ENCODE data around the gene ATP5F1D.

The ATP5F1D gene

GRCh38 chr19:1233115-1233667 lies 8.4 kb upstream of the ATP5F1D start:
- H3K9me3 ChIP-seq (ENCODE audit: control insufficient read depth, low read length), result no peaks in the 10 kb centered on the region
- H3K36me3 ChIP-seq (ENCODE audit: control insufficient read depth, insufficient read depth, low read length), result no peaks in the 10 kb centered on the region
- peak overlapping the region; percentile 38 for H2AFZ ChIP-seq
- no peaks in the 10 kb centered on the region for H3K79me2 ChIP-seq
- H3K27me3 ChIP-seq (ENCODE audit: control insufficient read depth, insufficient read depth, low read length), result no peaks in the 10 kb centered on the region
- peak overlapping the region; percentile 36 for H3K27ac ChIP-seq
- no peak overlapping the region for H3K9ac ChIP-seq
- H3K4me3 ChIP-seq (ENCODE audit: low read depth, low read length), result no peak overlapping the region
- peaks cover 15% of the 10 kb centered on the region for H3K4me1 ChIP-seq
- H3K4me2 ChIP-seq (ENCODE audit: low read length), result no peak overlapping the region
- TF ChIP-seq CTCF (IDR thresholded peaks at IDR 0.05), result no peak

GRCh38 chr19:1234051-1234954 lies 7.2 kb upstream of the ATP5F1D start:
- H3K36me3 ChIP-seq (ENCODE audit: control insufficient read depth, insufficient read depth, low read length), result no peaks in the 10 kb centered on the region
- no peaks in the 10 kb centered on the region for H3K27me3 ChIP-seq (ENCODE audit: control insufficient read depth, insufficient read depth, low read length)
- no peaks in the 10 kb centered on the region for H3K79me2 ChIP-seq
- H3K9me3 ChIP-seq (ENCODE audit: control insufficient read depth, low read length), result no peaks in the 10 kb centered on the region
- no peak overlapping the region for H2AFZ ChIP-seq
- no peak overlapping the region for H3K4me3 ChIP-seq (ENCODE audit: low read depth, low read length)
- H3K27ac ChIP-seq, result no peak overlapping the region
- H3K4me1 ChIP-seq, result peaks cover 15% of the 10 kb centered on the region
- no peak overlapping the region for H3K4me2 ChIP-seq (ENCODE audit: low read length)
- H3K9ac ChIP-seq, result no peak overlapping the region
- no peak for TF ChIP-seq CTCF (IDR thresholded peaks at IDR 0.05)

- H2AFZ ChIP-seq, result no peak overlapping the region
- H3K79me2 ChIP-seq, result no peaks in the 10 kb centered on the region
- no peaks in the 10 kb centered on the region for H3K9me3 ChIP-seq (ENCODE audit: control insufficient read depth, low read length)
- H3K4me3 ChIP-seq (ENCODE audit: low read depth, low read length), result no peak overlapping the region
- H3K4me1 ChIP-seq, result peaks cover 15% of the 10 kb centered on the region
- H3K36me3 ChIP-seq (ENCODE audit: control insufficient read depth, insufficient read depth, low read length), result no peaks in the 10 kb centered on the region
- H3K27me3 ChIP-seq (ENCODE audit: control insufficient read depth, insufficient read depth, low read length), result no peaks in the 10 kb centered on the region
- no peak overlapping the region for H3K27ac ChIP-seq
- no peak overlapping the region for H3K9ac ChIP-seq
- H3K4me2 ChIP-seq (ENCODE audit: low read length), result no peak overlapping the region
- no peak for TF ChIP-seq CTCF (IDR thresholded peaks at IDR 0.05)
Observed at GRCh38 chr19:1234955-1235380, 6.6 kb upstream of the ATP5F1D start.

- TF ChIP-seq CTCF (IDR thresholded peaks at IDR 0.05), result no peak
- Histone ChIP-seq H2AFZ (no peak overlapping the region), H3K36me3 (ENCODE audit: control insufficient read depth, insufficient read depth, low read length) (no peaks in the 10 kb centered on the region), H3K27ac (no peak overlapping the region), H3K9me3 (ENCODE audit: control insufficient read depth, low read length) (no peaks in the 10 kb centered on the region), H3K9ac (no peak overlapping the region), H3K79me2 (no peaks in the 10 kb centered on the region), H3K4me2 (ENCODE audit: low read length) (no peak overlapping the region), H3K27me3 (ENCODE audit: control insufficient read depth, insufficient read depth, low read length) (no peaks in the 10 kb centered on the region), H3K4me3 (ENCODE audit: low read depth, low read length) (no peak overlapping the region), H3K4me1 (peaks cover 17% of the 10 kb centered on the region)
Observed at GRCh38 chr19:1235625-1236538, 5.7 kb upstream of the ATP5F1D start.
